22Rv1 (cell line): ENCODE measurements around the gene RFLNA.

ENCODE experiments used
- H3K27ac ChIP-seq: fragments of 450-650 bp; 2 replicates; pipeline ENCODE4 v1.5.1; 2017
- CTCF ChIP-seq: fragments of 450-650 bp; IDR thresholded peaks from 2 replicates; pipeline ENCODE4 v1.5.1; 2017; ENCODE audit warnings: mild to moderate bottlenecking
- ZFX ChIP-seq: fragments of 450-650 bp; IDR thresholded peaks from 2 replicates; pipeline ENCODE4 v1.6.1; 2017; ENCODE audit warnings: antibody characterized with exemption, borderline replicate concordance

RFLNA gene

GRCh38 chr12:124314766-124315165 is 19.9 kb downstream of the RFLNA start:
- TF ChIP-seq CTCF (no peak), ZFX (no peak)
- no peak overlapping the region for H3K27ac ChIP-seq

GRCh38 chr12:124315372-124316044 is 20.6 kb downstream of the RFLNA start:
- TF ChIP-seq ZFX (no peak), CTCF (no peak)

GRCh38 chr12:124316257-124316900 is 21.5 kb downstream of the RFLNA start:
- H3K27ac ChIP-seq: no peak overlapping the region
- TF ChIP-seq ZFX (no peak), CTCF (no peak)

More at GRCh38 chr12:124315372-124316044, 20.6 kb downstream of the RFLNA start:
- H3K27ac ChIP-seq: no peak overlapping the region

GRCh38 chr12:124317400-124317799 is 22.5 kb downstream of the RFLNA start:
- TF ChIP-seq CTCF: no peak
- TF ChIP-seq ZFX: no peak
- H3K27ac ChIP-seq: no peak overlapping the region

- no peak overlapping the region for H3K27ac ChIP-seq
Observed at GRCh38 chr12:124318278-124319020, 23.6 kb downstream of the RFLNA start.

GRCh38 chr12:124319368-124320050 is 24.6 kb downstream of the RFLNA start:
- H3K27ac ChIP-seq: no peak overlapping the region
- TF ChIP-seq ZFX (no peak), CTCF (no peak)

More at GRCh38 chr12:124318278-124319020, 23.6 kb downstream of the RFLNA start:
- TF ChIP-seq ZFX (no peak), CTCF (no peak)
